HG03571 (cell line): Measurements from ENCODE around the gene N4BP2.
A peak's percentile ranks its signal among the peaks of the same experiment; 100 is the strongest.

Source experiments
- ATAC-seq: cut with Tn5 transposase; IDR thresholded peaks from one replicate; pipeline ENCODE4 v1.9.1; 2021; ENCODE audit not compliant: unreplicated experiment

The N4BP2 gene

GRCh38 chr4:40190465-40190864, 133.8 kb downstream of the N4BP2 start:
- no peak for ATAC-seq

- no peak for ATAC-seq
Observed at GRCh38 chr4:40190880-40191815, 134.5 kb downstream of the N4BP2 start.

GRCh38 chr4:40192114-40193015, 135.7 kb downstream of the N4BP2 start:
- ATAC-seq: peak; percentile 37

GRCh38 chr4:40193016-40193571, 136.4 kb downstream of the N4BP2 start:
- peak; percentile 35 for ATAC-seq

GRCh38 chr4:40193578-40193977, 136.9 kb downstream of the N4BP2 start:
- peak; percentile 5 for ATAC-seq

- ATAC-seq: no peak
Observed at GRCh38 chr4:40194602-40195161, 138.0 kb downstream of the N4BP2 start.

GRCh38 chr4:40195182-40196177, 138.8 kb downstream of the N4BP2 start:
- ATAC-seq: no peak

- no peak for ATAC-seq
Observed at GRCh38 chr4:40196272-40196671, 139.6 kb downstream of the N4BP2 start.

- no peak for ATAC-seq
Observed at GRCh38 chr4:40196724-40197281, 140.2 kb downstream of the N4BP2 start, which contains the start of gene RHOH. Gene RHOH (plus strand): TSS chr4:40197031. CDS start chr4:40243387, 46,356 bp downstream.

GRCh38 chr4:40197879-40198689, 141.4 kb downstream of the N4BP2 start:
- no peak for ATAC-seq

GRCh38 chr4:40199179-40199670, 142.6 kb downstream of the N4BP2 start:
- no peak for ATAC-seq

GRCh38 chr4:40199999-40200874, 143.6 kb downstream of the N4BP2 start:
- ATAC-seq: peak; percentile 51

GRCh38 chr4:40200875-40201801, 144.5 kb downstream of the N4BP2 start:
- ATAC-seq: no peak

- no peak for ATAC-seq
Observed at GRCh38 chr4:40201898-40202297, 145.2 kb downstream of the N4BP2 start.

GRCh38 chr4:40202474-40202873, 145.8 kb downstream of the N4BP2 start:
- no peak for ATAC-seq

- no peak for ATAC-seq
Observed at GRCh38 chr4:40204507-40205258, 148.0 kb downstream of the N4BP2 start.
